HG03342 (cell line): ENCODE results near the gene DCUN1D5.

Experiments
- ATAC-seq: cut with Tn5 transposase; IDR thresholded peaks from one replicate; pipeline ENCODE4 v1.9.1; 2021; ENCODE audit warnings: mild to moderate bottlenecking, moderate library complexity; ENCODE audit not compliant: unreplicated experiment

DCUN1D5 gene

GRCh38 chr11:103061656-103062055 lies 30.3 kb downstream of the DCUN1D5 start:
- ATAC-seq = no peak

- peak; percentile 67 for ATAC-seq
These were observed 36.6 kb downstream of the DCUN1D5 start for GRCh38 chr11:103055221-103055890.

- ATAC-seq = no peak
These were observed 38.0 kb downstream of the DCUN1D5 start for GRCh38 chr11:103053997-103054396.

- no peak for ATAC-seq
These were observed 40.0 kb downstream of the DCUN1D5 start for GRCh38 chr11:103051981-103052380.

- no peak for ATAC-seq
These were observed 40.7 kb downstream of the DCUN1D5 start for GRCh38 chr11:103051151-103051801.

- no peak for ATAC-seq
These were observed 41.6 kb downstream of the DCUN1D5 start for GRCh38 chr11:103050351-103050750.

- ATAC-seq = no peak
These were observed 44.1 kb downstream of the DCUN1D5 start for GRCh38 chr11:103047837-103048236.

- no peak for ATAC-seq
These were observed 47.9 kb downstream of the DCUN1D5 start for GRCh38 chr11:103043826-103044678.

- no peak for ATAC-seq
These were observed 49.8 kb downstream of the DCUN1D5 start for GRCh38 chr11:103042161-103042560.

- ATAC-seq = peak; percentile 98
These were observed 56.0 kb downstream of the DCUN1D5 start for GRCh38 chr11:103035791-103036434.

- ATAC-seq = no peak
These were observed 56.7 kb downstream of the DCUN1D5 start for GRCh38 chr11:103035216-103035615.

- ATAC-seq = no peak
These were observed 60.1 kb downstream of the DCUN1D5 start for GRCh38 chr11:103031834-103032233.

- ATAC-seq = no peak
These were observed 62.6 kb downstream of the DCUN1D5 start for GRCh38 chr11:103029401-103029800.

GRCh38 chr11:103028304-103029020 lies 63.5 kb downstream of the DCUN1D5 start:
- peak; percentile 87 for ATAC-seq

GRCh38 chr11:103024086-103024485 lies 67.9 kb downstream of the DCUN1D5 start:
- ATAC-seq = no peak

GRCh38 chr11:103016031-103016430 lies 75.9 kb downstream of the DCUN1D5 start:
- ATAC-seq = no peak

- ATAC-seq = no peak
These were observed 78.5 kb downstream of the DCUN1D5 start for GRCh38 chr11:103013421-103013820.
